HFFc6 (cell line): ENCODE results near the gene MDN1. TPM values are rescaled to one million over a fixed set of nuclear protein-coding genes. Genes with fewer than 3 reads are reported as not detected.

Experiments used
- DNase-seq: peaks from one replicate; pipeline ENCODE4 v3.0.0-alpha.2; 2018
- H3K27ac Mint-ChIP-seq: 2 replicates; pipeline ENCODE4 v1.8.0; 2020; ENCODE audit warnings: mild to moderate bottlenecking, mixed read lengths
- H3K27me3 Mint-ChIP-seq: 2 replicates; pipeline ENCODE4 v1.8.0; 2021; ENCODE audit warnings: mild to moderate bottlenecking, moderate library complexity, mixed read lengths; ENCODE audit not compliant: insufficient read depth
- H3K36me3 Mint-ChIP-seq: 2 replicates; pipeline ENCODE4 v1.8.0; 2021; ENCODE audit warnings: low read depth, mixed read lengths
- H3K4me1 Mint-ChIP-seq: 2 replicates; pipeline ENCODE4 v1.8.0; 2020; ENCODE audit warnings: low read depth, mixed read lengths
- H3K4me3 Mint-ChIP-seq: 2 replicates; pipeline ENCODE4 v1.8.0; 2020; ENCODE audit warnings: mild to moderate bottlenecking, moderate library complexity, mixed read lengths
- H3K9me3 Mint-ChIP-seq: 2 replicates; pipeline ENCODE4 v1.8.0; 2020; ENCODE audit warnings: mild to moderate bottlenecking, mixed read lengths
- CTCF ChIP-seq: fragments of 200-600 bp; sonication (generic); IDR thresholded peaks from 2 replicates; pipeline ENCODE4 v1.5.0; 2021; ENCODE audit warnings: antibody characterized with exemption, mild to moderate bottlenecking
- total RNA-seq, 6 experiments: library from RNA; stranded (reverse); fragmentation: NEBNext Ultra II Directional; extraction: Animal tissue kit (Norgen Biotek cat#: 25700); gene quantifications; 2 replicates in 1 of 6; 3 replicates in 5 of 6; pipeline ENCODE4 v1.2.3, GENCODE V29; 2021

The MDN1 gene
- total RNA-seq, 6 experiments from 2014 or later, result 17.4 to 25.4 (median 18.4) TPM

- Mint-ChIP-seq H3K4me1 (no peaks in the 10 kb centered on the region), H3K4me3 (no peak overlapping the region), H3K9me3 (no peaks in the 10 kb centered on the region), H3K27ac (no peak overlapping the region), H3K36me3 (peaks cover 25% of the 10 kb centered on the region), H3K27me3 (no peaks in the 10 kb centered on the region)
- TF ChIP-seq CTCF, result no peak
- DNase-seq, result no peak
Observed at GRCh38 chr6:89682991-89683390, 136.6 kb downstream of the MDN1 start.

- H3K4me3 Mint-ChIP-seq, result no peak overlapping the region
- no peak for DNase-seq
- H3K27ac Mint-ChIP-seq, result no peak overlapping the region
- no peak for TF ChIP-seq CTCF
- H3K9me3 Mint-ChIP-seq, result no peaks in the 10 kb centered on the region
- no peaks in the 10 kb centered on the region for H3K27me3 Mint-ChIP-seq
- peaks cover 25% of the 10 kb centered on the region for H3K36me3 Mint-ChIP-seq
- H3K4me1 Mint-ChIP-seq, result no peaks in the 10 kb centered on the region
Observed at GRCh38 chr6:89681983-89682564, 137.5 kb downstream of the MDN1 start.

GRCh38 chr6:89680551-89680950 is 139.0 kb downstream of the MDN1 start:
- no peak overlapping the region for H3K27ac Mint-ChIP-seq
- no peaks in the 10 kb centered on the region for H3K27me3 Mint-ChIP-seq
- no peak overlapping the region for H3K4me3 Mint-ChIP-seq
- H3K9me3 Mint-ChIP-seq, result no peaks in the 10 kb centered on the region
- H3K36me3 Mint-ChIP-seq, result peaks cover 32% of the 10 kb centered on the region
- no peak for DNase-seq
- no peaks in the 10 kb centered on the region for H3K4me1 Mint-ChIP-seq
- no peak for TF ChIP-seq CTCF

- Mint-ChIP-seq H3K4me3 (no peak overlapping the region), H3K36me3 (peaks cover 34% of the 10 kb centered on the region), H3K9me3 (no peaks in the 10 kb centered on the region), H3K27me3 (no peaks in the 10 kb centered on the region), H3K4me1 (no peaks in the 10 kb centered on the region), H3K27ac (no peak overlapping the region)
- DNase-seq, result no peak
- TF ChIP-seq CTCF, result no peak
Observed at GRCh38 chr6:89680150-89680549, 139.4 kb downstream of the MDN1 start.

GRCh38 chr6:89679215-89680120 is 140.1 kb downstream of the MDN1 start:
- Mint-ChIP-seq H3K36me3 (peaks cover 31% of the 10 kb centered on the region), H3K27me3 (no peaks in the 10 kb centered on the region), H3K27ac (no peak overlapping the region), H3K4me1 (no peaks in the 10 kb centered on the region), H3K9me3 (no peaks in the 10 kb centered on the region), H3K4me3 (no peak overlapping the region)
- no peak for DNase-seq
- TF ChIP-seq CTCF, result no peak
